HG03469 (cell line): ENCODE results near the gene HSPH1.

Source experiments
- ATAC-seq: cut with Tn5 transposase; IDR thresholded peaks from one replicate; pipeline ENCODE4 v1.9.1; 2021; ENCODE audit warnings: mild to moderate bottlenecking, moderate library complexity, moderate number of reproducible peaks; ENCODE audit not compliant: unreplicated experiment

Gene HSPH1

DNA sequence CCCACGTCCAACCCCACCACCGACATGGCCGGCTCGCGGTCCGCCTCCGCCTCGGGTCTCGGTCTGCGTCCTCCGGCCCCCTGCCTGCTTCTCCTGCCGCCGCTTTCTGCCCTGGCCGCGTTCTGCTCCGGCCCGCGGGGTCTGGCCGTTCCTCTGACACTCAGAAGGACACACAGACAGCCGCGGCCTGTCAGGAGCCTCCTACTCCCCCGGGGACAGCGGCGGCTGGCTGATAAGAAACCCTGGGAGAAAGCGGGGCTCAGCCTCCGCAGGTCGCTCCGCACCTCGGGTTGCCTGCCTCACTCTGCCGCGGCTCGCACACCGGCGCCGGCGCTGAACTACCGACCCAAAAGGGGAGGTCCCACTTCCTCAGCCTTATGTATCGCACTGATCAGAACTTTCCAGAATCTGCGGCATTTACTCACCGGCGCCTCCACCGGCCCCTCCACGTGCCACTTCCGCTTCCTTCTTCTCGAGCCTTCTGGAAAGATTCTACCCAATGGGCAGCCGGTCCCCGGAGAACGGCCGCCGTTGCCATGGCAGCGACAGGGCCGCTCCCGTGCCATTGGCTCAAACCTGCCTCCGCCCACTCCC, at the start of gene HSPH1:
Gene HSPH1, minus strand, starts transcription at position 348 of the 594 bp plus-strand sequence. Its CDS starts 322 bp downstream, at position 26.
- ATAC-seq: peak; percentile 61

DNA sequence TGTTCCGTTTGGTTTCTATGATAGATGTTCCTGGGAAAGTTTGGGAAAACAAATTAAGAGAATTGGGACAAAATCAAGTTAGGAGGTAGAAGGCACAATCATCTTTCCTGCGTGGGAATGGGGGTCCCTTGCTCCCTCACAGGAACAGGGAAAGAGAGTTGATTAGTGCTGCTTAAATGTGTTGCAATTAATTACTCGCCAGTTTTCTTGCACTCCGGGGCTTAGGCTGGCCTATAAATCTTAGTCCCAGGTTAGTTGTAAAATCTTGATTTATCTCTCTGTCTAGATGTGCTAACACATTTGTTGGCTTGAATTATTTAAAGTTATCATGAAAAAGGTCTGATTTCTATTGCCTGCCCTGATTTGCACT, 48.1 kb upstream of the HSPH1 start:
- no peak for ATAC-seq

- ATAC-seq: no peak
Measured at GRCh38 chr13:31209172-31209840, 47.6 kb upstream of the HSPH1 start.

- no peak for ATAC-seq
Measured at GRCh38 chr13:31208559-31209122, 46.9 kb upstream of the HSPH1 start.

DNA sequence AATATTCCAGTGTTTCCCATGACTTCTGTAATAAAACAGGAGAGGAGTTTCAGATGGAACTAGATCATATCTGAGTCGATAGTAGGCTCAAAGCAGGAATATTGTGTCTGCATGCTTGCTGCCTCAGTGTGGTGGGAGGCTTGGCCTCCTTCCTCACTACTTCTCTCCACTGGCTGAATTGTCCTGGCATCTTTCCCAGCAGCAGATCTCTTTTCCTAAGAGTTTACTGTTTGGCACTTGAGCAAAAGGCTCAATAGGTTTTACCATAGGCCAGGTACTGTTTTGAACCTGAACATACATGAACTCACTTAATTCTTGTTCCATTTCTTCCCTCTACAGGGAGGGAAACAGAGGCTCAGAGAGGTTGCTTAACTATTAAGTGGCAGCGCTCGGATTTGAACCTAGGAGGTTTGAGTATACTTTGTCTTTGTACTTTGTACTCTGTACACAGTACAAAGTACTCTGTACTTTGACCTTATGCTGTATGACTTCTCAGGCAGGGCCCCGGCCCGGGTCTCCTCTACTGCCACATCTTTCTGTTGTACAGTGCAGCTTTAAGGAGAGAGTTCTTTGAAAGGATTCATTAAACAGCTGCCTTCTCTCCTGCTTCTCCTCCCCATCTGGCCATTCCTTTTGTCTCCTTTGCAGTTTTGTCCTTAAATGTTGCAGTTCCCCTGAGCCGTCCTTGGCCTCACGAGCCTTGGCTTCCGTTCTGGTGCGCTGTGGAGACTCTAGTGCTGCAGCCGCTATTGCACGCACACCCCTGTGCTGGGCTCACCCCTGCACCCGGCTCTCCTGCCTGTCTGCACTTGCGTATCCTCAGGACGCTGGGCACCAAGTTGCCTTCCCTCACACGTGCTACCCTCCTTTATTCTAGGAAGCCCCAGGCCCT, 46.2 kb upstream of the HSPH1 start:
- ATAC-seq: no peak

GRCh38 chr13:31204592-31204991, 42.9 kb upstream of the HSPH1 start:
- ATAC-seq: no peak

DNA sequence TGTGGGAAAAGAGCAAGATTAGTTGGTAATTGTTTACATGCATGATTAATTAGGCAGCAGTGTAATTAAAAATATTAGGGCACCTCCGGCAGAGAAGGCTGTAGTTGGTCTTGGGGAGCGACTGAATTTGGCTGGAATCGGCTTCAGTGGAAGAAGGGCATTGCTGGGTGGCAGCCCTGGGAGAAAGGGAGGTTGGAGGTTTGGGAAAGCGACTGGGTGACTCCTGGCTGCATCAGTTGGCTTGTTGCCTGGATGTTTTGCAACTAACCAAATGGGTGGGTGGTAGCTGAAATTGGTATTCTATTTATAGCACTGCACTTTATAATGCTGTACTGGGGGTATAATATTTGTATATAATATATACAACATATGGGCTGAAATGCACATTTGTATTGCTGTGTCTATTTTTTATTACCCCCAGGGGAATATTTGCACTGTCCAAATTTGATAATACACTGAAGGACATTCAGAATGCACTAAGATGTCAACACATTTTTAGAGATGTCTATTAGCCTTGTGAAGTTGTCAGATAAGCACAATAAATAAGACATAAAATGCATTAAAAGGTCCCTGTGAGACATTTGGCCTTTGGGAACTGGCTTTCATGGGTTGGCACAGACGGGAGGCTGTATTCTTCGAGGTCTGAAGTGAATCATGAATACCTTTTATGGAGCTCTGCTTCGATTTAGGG, 39.8 kb upstream of the HSPH1 start:
- no peak for ATAC-seq

GRCh38 chr13:31200637-31200971, 38.9 kb upstream of the HSPH1 start:
- ATAC-seq: peak; percentile 4

GRCh38 chr13:31199849-31200636, 38.3 kb upstream of the HSPH1 start, which contains the start of gene B3GLCT:
TSS of gene B3GLCT (plus strand) at chr13:31199975. CDS start at chr13:31200085, 110 bp downstream.
- ATAC-seq: peak; percentile 82

DNA sequence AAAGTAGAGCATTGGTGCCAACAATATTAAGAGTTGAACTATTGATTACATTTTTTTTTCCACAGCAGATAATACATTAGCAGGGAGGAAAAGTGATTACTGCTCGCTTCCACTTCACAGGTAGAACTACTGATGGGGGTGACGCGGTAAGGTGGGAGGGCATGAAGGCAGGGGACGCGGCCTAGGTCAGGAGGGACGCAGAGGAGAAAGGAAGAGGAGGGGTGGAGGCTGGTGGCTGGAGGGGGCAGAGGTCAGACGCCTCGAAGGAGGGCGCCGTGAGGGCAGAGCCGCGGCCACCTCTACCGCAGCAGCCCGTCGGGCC, 37.8 kb upstream of the HSPH1 start:
- ATAC-seq: no peak

DNA sequence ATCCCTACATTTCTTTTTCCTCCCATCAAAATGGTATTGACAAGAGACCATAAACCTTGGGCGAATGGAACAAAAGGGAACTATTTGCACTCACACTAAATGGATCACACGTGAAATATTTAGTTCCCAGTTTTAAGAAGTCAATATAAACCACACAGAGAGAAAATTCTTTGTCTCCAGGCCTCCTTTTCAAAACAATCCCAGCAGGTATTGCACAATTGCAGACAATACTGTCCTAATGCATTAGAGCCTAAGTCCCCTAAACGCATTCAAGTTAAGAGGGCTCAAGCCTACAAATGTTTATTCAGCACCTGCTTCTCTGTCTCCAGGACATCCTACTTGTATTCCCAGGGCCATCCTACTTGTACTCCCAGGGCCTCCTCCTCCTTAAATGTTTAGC, 36.8 kb upstream of the HSPH1 start:
- no peak for ATAC-seq

DNA sequence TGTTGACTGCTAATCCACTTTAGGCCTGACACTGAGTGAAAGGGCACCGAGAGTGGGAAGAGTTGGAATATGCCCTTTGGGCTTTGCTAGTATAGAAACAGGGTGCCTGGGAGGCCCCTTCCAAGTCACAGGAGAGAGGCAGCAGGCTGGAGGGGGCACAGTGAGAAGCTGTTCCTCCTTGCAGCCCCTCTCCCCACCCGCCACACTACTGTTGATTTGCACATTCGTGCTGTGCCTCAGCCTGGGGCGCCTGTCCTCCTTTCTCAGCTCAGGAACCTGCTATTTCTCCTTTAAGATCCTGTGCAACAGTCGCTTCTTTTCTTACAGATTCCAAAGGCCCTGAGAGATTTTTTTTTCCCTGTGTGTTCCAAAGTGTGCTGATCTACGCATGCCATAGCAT, 35.3 kb upstream of the HSPH1 start:
- no peak for ATAC-seq

DNA sequence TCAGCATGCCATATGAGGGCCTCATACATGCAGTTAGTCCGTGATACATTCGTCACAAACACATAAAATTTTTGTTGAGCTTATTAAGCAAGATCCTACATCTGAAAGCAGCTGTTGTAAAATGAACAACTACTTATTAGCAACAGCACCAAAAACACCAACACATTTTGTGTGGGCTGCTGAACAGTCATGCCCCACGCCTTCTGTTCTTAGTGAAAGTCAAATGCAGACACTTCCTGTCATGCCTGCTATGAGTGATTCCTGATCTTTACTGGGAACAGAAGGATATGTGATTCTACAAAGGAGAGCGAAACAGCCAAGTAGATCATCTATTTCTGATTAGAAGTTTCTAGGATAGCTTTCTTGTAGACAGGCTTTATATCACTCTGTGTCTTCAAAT, 33.9 kb upstream of the HSPH1 start:
- no peak for ATAC-seq

DNA sequence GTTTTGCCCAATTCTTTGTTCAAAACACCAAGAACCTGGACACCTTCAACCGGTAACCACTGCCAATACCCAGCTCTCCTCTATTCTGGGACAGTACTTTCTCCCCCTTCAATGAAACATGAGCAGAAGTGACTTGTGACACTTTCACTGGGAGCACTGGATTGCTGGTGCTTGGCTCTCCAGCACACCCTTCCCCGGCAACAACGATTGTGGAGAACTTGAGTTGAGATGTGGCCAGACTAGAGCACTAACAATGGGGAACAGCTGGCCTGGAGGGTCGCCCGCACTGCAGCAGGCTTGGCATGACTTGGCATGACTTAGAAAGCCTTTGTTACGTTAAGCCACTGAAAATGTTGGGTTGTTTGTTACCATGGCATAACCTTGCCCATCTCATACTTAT, 30.6 kb upstream of the HSPH1 start:
- no peak for ATAC-seq

GRCh38 chr13:31191748-31192147, 30.0 kb upstream of the HSPH1 start:
- ATAC-seq: no peak

DNA sequence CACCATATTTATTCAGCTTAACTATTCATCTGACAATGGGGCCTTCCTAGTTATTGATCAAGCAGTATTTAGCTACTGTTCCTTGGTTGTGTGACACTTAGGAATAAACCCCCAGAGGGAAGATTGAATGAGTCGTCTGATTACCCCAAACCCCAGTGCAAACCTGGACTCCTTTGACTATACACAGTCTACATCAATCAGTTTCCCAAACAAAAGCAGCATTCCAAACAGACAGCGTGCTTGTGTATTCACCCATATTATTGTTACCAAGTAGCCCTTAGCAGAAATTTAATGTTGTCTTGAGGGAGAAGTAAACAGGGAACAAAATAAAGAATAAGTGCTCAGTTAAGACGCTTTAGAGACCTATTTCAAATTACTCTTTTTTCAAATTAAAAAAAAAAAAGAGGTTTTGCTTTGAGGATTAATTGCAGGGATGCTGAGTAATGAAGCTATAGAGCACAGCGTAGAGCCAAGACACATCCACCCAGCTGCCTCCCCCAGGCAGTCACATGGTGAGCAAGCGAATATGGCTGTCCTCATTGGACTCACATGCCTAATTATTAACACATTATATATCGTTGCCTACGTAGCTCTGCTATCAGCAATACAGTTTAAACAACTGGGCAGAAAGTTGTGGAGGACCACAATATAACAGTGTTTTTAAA, 23.4 kb upstream of the HSPH1 start:
- no peak for ATAC-seq

DNA sequence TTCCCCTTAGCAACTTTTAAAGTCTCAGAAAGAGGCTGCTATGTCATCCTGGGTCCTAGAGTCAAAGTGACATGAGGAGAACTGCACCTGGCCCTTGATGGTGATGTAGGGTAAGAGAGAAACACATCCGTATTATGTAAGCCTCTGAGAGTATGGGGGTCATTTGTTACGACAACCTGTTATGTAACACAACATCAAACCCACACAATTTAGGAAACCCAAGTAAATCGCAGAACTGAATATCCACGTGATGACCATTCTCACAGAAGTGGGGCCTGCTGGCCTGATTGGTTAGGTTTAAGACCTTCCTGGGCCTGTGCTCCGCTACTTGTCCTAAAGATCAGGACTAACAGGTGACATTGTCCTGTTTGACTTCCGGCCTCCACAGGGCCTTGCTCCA, 22.7 kb upstream of the HSPH1 start:
- ATAC-seq: no peak

DNA sequence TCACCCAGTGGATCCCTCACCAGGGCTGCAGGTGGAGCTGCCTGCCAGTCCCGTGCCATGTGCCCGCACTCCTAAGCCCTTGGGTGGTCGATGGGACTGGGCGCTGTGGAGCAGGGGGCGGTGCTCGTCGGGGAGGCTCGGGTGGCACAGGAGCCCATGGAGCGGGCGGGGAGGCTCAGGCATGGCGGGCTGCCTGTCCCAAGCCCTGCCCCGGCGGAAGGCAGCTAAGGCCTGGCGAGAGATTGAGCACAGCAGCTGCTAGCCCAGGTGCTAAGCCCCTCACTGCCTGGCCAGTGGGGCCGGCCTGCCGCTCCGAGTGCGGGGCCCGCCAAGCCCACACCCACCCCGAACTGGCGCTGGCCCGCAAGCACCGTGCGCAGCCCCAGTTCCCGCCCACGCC, 21.3 kb upstream of the HSPH1 start:
- no peak for ATAC-seq

DNA sequence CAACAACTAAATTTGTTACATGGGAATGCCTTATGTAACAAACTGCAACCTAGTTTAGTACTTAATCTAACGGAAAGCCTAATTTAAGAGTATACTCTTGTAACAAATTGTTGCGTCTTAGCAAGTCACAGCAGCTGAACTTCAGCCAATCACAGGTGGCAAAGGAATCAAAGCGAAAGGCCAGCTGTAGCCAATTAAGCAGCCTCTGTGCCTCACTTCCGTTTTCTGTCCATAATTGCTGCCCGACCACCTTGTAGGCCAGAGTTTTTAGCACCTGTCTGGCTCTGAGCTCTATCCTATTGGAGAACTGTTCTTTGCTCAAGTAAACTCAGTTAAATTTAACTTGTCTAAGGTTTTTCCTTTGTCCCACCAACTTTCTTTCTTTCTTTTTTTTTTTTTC, 18.1 kb upstream of the HSPH1 start:
- no peak for ATAC-seq

- no peak for ATAC-seq
Measured at GRCh38 chr13:31179241-31179640, 17.5 kb upstream of the HSPH1 start.
